ENCODE measurements around the gene TRAK2. TPM values are rescaled to one million over a fixed set of nuclear protein-coding genes. Genes with fewer than 3 reads are reported as not detected.

Gene TRAK2
- total and polyA plus RNA-seq, 2 of the 13 experiments (the other 11 are each of a cell fraction or from before 2014, with no cell fraction given): 7.7 to 21.0 TPM

DNA sequence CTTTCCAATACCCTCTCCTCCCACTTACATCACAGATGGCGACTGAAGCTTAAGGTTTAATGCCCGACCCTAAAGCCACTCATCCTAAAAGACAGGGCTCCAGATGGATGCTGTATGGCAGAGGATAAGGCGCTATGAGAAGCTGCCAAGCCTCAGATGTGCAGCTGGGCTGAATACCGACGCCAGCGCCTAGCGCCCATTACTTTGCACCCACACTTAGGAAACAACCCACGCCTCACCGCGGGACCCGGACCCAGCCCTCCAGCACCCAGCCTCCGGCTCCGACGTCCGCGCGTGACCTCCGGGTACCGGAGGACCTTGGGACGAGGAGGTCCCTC, 335 bp downstream of the TRAK2 start (continued):
- TF ChIP-seq PRDM4 (CRISPR knock-in tag; IDR thresholded peaks at IDR 0.05; ENCODE audit: borderline replicate concordance) (0 out of 2 replicates have a peak, but pooled peaks have one; percentile 54), JUND (CRISPR knock-in tag; IDR thresholded peaks at IDR 0.05) (0 out of 2 replicates have a peak, but pooled peaks have one; percentile 7), ZNF607 (CRISPR knock-in tag; IDR thresholded peaks at IDR 0.05; ENCODE audit: borderline replicate concordance) (peak; percentile 66; the same call in 1 of the 2 replicates), ZNF354B (CRISPR knock-in tag; IDR thresholded peaks at IDR 0.05) (0 out of 2 replicates have a peak, but pooled peaks have one; percentile 65), ZNF619 (CRISPR knock-in tag; IDR thresholded peaks at IDR 0.05) (0 out of 2 replicates have a peak, but pooled peaks have one; percentile 39), REXO4 (CRISPR knock-in tag; IDR thresholded peaks at IDR 0.05; ENCODE audit: borderline replicate concordance) (0 out of 2 replicates have a peak, but pooled peaks have one; percentile 72), TCF12 (IDR thresholded peaks at IDR 0.05) (no peak), TCF12 (CRISPR knock-in tag; IDR thresholded peaks at IDR 0.05) (peak; percentile 28; the same call in 1 of the 2 replicates), ZNF879 (CRISPR knock-in tag; IDR thresholded peaks at IDR 0.05) (peak; percentile 69; the same call in 1 of the 2 replicates), ZBTB33 (CRISPR knock-in tag; IDR thresholded peaks at IDR 0.05) (no peak), NFIC (IDR thresholded peaks at IDR 0.05; ENCODE audit: low read length) (0 out of 2 replicates have a peak, but pooled peaks have one; percentile 7), CENPT (CRISPR knock-in tag; IDR thresholded peaks at IDR 0.05; ENCODE audit: low read depth) (0 out of 2 replicates have a peak, but pooled peaks have one; percentile 78)
- TF ChIP-seq, protein P1, sequence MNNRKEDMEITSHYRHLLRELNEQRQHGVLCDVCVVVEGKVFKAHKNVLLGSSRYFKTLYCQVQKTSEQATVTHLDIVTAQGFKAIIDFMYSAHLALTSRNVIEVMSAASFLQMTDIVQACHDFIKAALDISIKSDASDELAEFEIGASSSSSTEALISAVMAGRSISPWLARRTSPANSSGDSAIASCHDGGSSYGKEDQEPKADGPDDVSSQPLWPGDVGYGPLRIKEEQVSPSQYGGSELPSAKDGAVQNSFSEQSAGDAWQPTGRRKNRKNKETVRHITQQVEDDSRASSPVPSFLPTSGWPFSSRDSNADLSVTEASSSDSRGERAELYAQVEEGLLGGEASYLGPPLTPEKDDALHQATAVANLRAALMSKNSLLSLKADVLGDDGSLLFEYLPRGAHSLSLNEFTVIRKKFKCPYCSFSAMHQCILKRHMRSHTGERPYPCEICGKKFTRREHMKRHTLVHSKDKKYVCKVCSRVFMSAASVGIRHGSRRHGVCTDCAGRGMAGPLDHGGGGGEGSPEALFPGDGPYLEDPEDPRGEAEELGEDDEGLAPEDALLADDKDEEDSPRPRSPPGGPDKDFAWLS (CRISPR knock-in tag; IDR thresholded peaks at IDR 0.05; ENCODE audit: borderline replicate concordance): no peak
- TF ChIP-seq, protein P2, sequence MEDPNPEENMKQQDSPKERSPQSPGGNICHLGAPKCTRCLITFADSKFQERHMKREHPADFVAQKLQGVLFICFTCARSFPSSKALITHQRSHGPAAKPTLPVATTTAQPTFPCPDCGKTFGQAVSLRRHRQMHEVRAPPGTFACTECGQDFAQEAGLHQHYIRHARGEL (CRISPR knock-in tag; IDR thresholded peaks at IDR 0.05): peak; percentile 89; the same call in 1 of the 2 replicates
- TF ChIP-seq, protein P3, sequence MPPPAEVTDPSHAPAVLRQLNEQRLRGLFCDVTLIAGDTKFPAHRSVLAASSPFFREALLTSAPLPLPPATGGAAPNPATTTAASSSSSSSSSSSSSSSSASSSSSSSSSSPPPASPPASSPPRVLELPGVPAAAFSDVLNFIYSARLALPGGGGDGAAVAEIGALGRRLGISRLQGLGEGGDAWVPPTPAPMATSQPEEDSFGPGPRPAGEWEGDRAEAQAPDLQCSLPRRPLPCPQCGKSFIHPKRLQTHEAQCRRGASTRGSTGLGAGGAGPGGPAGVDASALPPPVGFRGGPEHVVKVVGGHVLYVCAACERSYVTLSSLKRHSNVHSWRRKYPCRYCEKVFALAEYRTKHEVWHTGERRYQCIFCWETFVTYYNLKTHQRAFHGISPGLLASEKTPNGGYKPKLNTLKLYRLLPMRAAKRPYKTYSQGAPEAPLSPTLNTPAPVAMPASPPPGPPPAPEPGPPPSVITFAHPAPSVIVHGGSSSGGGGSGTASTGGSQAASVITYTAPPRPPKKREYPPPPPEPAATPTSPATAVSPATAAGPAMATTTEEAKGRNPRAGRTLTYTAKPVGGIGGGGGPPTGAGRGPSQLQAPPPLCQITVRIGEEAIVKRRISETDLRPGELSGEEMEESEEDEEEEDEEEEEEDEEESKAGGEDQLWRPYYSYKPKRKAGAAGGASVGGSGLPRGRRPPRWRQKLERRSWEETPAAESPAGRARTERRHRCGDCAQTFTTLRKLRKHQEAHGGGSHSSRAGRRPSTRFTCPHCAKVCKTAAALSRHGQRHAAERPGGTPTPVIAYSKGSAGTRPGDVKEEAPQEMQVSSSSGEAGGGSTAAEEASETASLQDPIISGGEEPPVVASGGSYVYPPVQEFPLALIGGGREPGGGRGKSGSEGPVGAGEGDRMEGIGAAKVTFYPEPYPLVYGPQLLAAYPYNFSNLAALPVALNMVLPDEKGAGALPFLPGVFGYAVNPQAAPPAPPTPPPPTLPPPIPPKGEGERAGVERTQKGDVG (CRISPR knock-in tag; IDR thresholded peaks at IDR 0.05; ENCODE audit: borderline replicate concordance): 0 out of 2 replicates have a peak, but pooled peaks have one; percentile 61
- TF ChIP-seq, protein P4, sequence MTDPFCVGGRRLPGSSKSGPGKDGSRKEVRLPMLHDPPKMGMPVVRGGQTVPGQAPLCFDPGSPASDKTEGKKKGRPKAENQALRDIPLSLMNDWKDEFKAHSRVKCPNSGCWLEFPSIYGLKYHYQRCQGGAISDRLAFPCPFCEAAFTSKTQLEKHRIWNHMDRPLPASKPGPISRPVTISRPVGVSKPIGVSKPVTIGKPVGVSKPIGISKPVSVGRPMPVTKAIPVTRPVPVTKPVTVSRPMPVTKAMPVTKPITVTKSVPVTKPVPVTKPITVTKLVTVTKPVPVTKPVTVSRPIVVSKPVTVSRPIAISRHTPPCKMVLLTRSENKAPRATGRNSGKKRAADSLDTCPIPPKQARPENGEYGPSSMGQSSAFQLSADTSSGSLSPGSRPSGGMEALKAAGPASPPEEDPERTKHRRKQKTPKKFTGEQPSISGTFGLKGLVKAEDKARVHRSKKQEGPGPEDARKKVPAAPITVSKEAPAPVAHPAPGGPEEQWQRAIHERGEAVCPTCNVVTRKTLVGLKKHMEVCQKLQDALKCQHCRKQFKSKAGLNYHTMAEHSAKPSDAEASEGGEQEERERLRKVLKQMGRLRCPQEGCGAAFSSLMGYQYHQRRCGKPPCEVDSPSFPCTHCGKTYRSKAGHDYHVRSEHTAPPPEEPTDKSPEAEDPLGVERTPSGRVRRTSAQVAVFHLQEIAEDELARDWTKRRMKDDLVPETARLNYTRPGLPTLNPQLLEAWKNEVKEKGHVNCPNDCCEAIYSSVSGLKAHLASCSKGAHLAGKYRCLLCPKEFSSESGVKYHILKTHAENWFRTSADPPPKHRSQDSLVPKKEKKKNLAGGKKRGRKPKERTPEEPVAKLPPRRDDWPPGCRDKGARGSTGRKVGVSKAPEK (CRISPR knock-in tag; IDR thresholded peaks at IDR 0.05; ENCODE audit: borderline replicate concordance): 0 out of 2 replicates have a peak, but pooled peaks have one; percentile 41

Data from HepG2 (cell line).